ENCODE measurements around the gene MED27.

Gene MED27

GRCh38 chr9:131994364-131995125 is 85.1 kb downstream of the MED27 start:
- DNase-seq, result no peak

GRCh38 chr9:131992906-131993657 is 86.6 kb downstream of the MED27 start:
- DNase-seq, result no peak

- no peak for DNase-seq
These were observed 92.4 kb downstream of the MED27 start for GRCh38 chr9:131987232-131987631.

- peak; percentile 97 for DNase-seq
These were observed 93.1 kb downstream of the MED27 start for GRCh38 chr9:131986576-131986975.

- no peak for DNase-seq
These were observed 93.6 kb downstream of the MED27 start for GRCh38 chr9:131986089-131986488.

GRCh38 chr9:131984564-131984963 is 95.1 kb downstream of the MED27 start:
- no peak for DNase-seq

- no peak for DNase-seq
These were observed 96.9 kb downstream of the MED27 start for GRCh38 chr9:131982671-131983239.

GRCh38 chr9:131982102-131982501 is 97.6 kb downstream of the MED27 start:
- DNase-seq, result no peak

- DNase-seq, result no peak
These were observed 98.4 kb downstream of the MED27 start for GRCh38 chr9:131981116-131981776.

- no peak for DNase-seq
These were observed 99.2 kb downstream of the MED27 start for GRCh38 chr9:131980267-131981016.

- no peak for DNase-seq
These were observed 102.4 kb downstream of the MED27 start for GRCh38 chr9:131977109-131977838.

GRCh38 chr9:131976157-131977108 is 103.2 kb downstream of the MED27 start:
- no peak for DNase-seq

GRCh38 chr9:131972889-131973288 is 106.8 kb downstream of the MED27 start:
- DNase-seq, result no peak

- DNase-seq, result no peak
These were observed 108.1 kb downstream of the MED27 start for GRCh38 chr9:131971482-131972074.

GRCh38 chr9:131969469-131969989 is 110.1 kb downstream of the MED27 start:
- DNase-seq, result no peak

- DNase-seq, result no peak
These were observed 111.0 kb downstream of the MED27 start for GRCh38 chr9:131968632-131969031.

- no peak for DNase-seq
These were observed 113.8 kb downstream of the MED27 start for GRCh38 chr9:131965841-131966240.

- DNase-seq, result no peak
These were observed 114.6 kb downstream of the MED27 start for GRCh38 chr9:131965103-131965502.

- DNase-seq, result no peak
These were observed 116.3 kb downstream of the MED27 start for GRCh38 chr9:131963072-131964030.
